LNCAP (cell line): Measurements from ENCODE around the gene MSI2.

ENCODE experiments used
- TF ChIP-seq, protein P1 (sequence below): fragments of 450-650 bp; IDR thresholded peaks from 2 replicates; pipeline ENCODE4 v1.5.1; 2017; ENCODE audit warnings: mild to moderate bottlenecking

Gene MSI2

DNA sequence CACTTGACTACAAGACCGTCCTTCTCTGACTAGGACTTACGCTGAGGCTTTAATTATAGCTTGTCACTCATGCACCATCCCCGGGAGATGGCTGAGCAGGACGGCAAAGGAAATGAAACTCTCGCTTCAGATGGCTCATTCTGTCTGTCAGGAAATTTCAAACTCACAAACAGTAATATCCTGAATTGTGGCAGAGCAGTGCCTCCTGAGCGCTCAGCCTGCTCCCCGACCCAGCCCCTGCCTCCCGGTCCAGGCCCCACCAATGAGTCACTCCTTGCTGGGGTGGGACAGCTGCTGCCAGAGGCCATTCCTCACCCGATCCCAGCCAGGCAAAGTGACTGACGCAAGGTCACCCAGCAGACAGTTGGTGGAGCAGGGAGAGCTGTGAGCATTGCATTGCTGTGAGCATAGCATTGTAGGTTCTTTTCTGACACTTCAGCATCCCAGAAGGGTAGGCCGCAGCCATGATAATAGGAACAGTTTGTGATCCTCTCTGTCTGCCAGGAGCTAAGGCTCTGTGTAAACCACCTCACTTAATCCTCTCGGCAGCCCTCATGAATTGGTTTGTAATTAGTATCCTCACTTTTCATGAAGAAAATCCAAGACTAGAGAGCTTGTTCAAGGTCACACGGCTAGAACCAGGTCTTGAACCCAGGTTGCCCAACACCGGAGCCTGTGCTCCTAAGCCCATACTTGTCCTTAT, 467.9 kb downstream of the MSI2 start:
- TF ChIP-seq, protein P1, sequence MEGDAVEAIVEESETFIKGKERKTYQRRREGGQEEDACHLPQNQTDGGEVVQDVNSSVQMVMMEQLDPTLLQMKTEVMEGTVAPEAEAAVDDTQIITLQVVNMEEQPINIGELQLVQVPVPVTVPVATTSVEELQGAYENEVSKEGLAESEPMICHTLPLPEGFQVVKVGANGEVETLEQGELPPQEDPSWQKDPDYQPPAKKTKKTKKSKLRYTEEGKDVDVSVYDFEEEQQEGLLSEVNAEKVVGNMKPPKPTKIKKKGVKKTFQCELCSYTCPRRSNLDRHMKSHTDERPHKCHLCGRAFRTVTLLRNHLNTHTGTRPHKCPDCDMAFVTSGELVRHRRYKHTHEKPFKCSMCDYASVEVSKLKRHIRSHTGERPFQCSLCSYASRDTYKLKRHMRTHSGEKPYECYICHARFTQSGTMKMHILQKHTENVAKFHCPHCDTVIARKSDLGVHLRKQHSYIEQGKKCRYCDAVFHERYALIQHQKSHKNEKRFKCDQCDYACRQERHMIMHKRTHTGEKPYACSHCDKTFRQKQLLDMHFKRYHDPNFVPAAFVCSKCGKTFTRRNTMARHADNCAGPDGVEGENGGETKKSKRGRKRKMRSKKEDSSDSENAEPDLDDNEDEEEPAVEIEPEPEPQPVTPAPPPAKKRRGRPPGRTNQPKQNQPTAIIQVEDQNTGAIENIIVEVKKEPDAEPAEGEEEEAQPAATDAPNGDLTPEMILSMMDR, result no peak

DNA sequence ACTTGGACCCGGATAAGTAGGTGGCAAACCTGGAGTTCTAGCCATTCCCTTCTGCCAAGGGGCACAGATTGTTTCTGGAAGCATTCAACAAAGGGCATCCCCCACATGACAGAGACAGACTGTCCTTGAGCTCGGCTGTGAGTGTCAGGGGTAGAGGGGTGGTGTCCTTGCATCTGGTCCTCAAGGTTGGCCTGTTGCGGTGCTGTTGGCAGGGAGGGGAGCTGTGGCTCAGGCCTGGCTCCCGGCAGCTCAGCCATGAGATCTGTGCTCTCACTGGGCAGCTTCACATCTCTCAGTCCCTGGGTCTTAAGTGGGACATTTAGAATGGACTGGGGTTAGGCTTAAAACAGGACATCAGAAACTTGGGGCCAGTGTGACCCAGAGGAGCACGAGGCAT, 468.4 kb downstream of the MSI2 start:
- TF ChIP-seq, protein P1, result no peak

DNA sequence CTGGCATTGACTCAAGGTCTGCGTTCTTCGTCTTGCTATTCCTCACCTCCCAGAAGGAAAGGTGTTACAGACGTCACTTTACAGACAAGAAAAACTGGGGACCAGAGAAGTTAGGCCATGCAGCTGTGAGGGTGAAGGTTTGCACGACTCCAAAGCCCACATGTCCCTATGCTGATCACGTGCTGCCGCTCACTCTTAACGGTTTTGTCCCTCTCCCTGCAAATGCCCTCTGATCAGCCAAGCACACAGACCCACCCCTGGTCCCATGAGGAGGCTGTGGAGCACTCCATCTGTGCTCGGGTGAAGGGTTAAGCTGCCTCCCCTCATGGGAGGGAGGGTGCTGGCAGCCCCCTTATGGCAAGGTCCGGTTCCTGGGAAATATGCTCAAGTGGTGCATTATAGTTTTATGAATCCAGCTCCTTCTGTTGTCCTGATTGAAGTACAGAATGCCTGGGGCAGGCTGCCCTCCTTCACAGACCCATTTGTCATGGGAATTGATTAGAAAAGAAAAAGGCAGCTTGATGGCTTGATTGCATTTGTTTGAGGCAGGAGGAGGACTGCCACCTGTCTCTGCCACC, 470.0 kb downstream of the MSI2 start:
- TF ChIP-seq, protein P1, result no peak

DNA sequence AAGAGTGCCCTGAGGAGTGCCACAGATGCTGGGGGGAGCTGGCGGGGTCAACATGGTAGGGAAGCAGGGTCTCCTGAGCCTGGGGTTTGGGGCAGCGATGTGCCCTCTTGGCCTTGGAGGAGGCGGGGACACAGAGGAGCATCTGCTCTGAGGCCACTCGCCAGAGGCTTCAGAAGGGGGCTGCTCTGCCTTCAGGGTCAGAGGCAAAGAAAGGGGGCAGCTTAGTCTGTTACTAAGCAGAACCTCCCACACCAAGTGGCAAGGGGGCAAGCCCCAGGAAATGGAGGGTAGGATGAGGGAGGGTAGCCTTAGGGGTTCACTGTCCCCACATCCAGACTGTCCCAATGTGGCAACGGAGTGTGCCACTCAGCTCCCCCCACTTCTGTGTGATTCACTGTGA, 470.5 kb downstream of the MSI2 start:
- TF ChIP-seq, protein P1, result no peak

DNA sequence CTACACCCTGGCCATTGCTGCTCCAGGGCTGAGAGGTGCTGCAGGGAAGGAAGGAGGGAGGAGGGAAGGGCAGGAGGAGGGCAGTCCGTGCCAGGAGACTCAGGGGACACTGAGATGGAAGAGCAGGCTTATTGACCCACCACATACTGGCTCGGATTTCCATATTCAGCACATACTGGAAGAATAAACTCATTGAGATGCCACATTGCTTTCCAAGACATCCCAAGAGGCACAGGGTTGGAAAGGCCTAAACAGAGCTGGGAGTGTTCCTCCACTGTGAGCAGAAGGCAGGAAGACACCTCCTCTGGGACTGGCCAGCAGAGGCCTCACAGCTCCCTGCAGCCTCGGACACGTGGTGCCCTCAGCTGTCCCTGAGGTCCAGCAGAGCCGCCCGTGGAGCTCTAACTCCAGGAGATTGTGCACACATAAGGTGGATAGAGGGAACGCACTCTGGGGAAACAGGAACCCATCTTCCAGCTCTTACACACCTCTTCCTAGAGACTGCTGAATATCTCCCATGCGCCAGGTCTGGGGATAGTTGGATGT, 471.4 kb downstream of the MSI2 start:
- TF ChIP-seq, protein P1, result no peak

DNA sequence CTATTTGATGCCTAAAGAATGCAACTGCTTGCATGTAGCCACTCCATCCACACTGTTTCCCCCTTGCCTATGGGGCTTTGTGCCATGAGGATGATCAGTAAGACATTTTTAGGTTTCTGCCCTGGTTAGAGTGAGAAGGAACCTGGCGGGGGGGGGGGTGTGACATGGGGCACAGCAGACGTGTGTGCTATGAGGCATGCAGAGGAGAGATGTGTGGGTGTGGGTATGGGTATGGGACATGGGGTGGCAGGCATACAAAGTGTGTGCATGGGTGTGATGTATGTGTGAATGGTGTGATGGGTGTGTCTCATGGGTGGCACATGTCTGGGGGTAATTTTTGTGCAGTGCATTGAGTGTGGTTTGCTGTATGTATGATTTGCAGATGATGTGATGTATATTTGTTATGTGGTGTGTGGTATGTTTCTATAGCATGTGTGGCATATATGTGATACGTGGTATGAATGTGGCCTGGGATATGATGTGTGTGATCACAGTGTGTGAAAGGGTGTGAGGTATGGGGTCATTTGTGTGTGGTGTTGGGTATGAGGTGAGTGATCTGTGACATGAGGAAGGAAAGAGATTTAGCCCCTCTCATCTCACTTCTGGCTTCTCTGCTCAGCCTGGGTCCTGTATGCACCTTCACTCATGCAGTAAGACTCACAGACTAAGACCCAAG, 473.8 kb downstream of the MSI2 start:
- TF ChIP-seq, protein P1, result no peak

DNA sequence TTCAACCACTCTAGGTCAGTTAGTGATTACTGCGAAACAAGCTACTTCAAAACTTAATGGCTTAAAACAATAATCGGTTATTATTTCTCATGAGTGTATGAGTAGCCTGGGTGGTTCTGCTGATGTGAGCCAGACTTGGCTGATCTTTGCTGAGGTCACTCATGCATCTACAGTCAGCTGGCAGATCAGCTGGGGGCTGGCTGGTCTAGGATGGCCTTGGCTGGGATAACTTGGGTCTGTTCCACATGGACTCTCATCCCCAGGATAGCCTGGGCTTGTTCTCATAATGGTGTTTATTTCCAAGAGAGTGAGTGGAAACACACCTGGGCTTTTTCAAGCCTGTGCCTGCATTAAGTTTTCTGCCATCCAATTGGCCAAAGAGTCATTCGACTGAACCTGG, 475.7 kb downstream of the MSI2 start:
- TF ChIP-seq, protein P1, result no peak
